NCI-H2196 (cell line): ENCODE results near the gene ATP11B.
A peak's percentile ranks its signal among the peaks of the same experiment; 100 is the strongest.
"Not testable (repeated sequence)": the region's sequence is repeated elsewhere in the genome, so short reads cannot be mapped to it uniquely, and the experiment has no call there.

Experiments used
- DNase-seq: peaks from one replicate; lab custom pipeline; 2025; ENCODE audit not compliant: unreplicated experiment; lab: John Stamatoyannopoulos, UW

ATP11B gene

GRCh38 chr3:182824957-182825356 lies 31.7 kb downstream of the ATP11B start:
- DNase-seq: no peak

GRCh38 chr3:182829761-182830405 lies 36.6 kb downstream of the ATP11B start:
- no peak for DNase-seq

DNA sequence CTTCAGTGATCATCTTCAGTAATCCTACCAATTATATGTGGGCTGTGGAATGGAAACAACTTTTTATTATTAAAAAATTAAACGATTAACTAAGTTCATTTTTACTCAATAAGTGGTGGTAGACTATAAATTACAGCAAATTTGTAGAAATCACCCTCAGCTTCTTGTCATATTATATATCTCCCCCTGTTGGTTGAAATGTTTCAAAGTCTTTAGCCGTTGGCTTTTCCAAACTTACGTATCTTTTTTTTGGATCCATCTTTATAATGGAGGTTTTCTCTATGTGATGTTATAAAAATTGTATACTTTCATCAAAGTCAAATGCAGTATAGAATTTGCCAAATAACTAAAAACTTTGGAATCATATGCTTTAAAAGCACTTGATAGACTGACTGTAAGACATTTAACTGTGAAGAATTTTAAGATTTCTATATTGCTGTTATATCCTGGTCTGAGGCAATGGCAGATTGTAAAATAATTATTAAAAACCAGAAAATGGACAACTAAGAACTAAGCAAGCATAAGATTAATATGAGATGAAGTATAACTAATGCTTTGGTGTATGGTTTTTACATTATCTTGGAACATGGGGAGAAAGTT lies 44.7 kb downstream of the ATP11B start:
- DNase-seq: peak; percentile 29

GRCh38 chr3:182843478-182843877 lies 50.2 kb downstream of the ATP11B start:
- no peak for DNase-seq

DNA sequence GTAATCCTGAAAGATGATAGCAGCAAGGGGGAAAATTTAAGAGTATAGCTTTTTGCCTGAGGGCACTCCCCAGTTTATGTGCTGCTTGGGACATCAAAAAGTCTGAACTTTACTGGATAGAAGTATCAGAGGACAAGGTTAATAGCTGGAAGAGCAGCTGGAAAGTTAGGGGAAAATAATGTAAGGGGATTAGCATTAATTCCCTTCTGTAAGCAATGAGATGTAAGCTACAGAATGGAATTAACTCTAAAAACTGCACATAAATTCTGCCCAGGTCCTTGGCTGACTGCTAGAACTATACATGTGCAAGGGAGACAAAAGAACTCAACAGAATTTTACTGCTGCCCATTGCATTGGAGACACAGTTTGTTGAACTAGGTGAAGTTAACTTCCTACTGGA lies 55.6 kb downstream of the ATP11B start:
- DNase-seq: no peak

GRCh38 chr3:182855076-182855475 lies 61.8 kb downstream of the ATP11B start:
- no peak for DNase-seq

GRCh38 chr3:182861348-182861747 lies 68.0 kb downstream of the ATP11B start:
- no peak for DNase-seq

- DNase-seq: no peak
Measured at GRCh38 chr3:182862159-182862860, 69.0 kb downstream of the ATP11B start.

DNA sequence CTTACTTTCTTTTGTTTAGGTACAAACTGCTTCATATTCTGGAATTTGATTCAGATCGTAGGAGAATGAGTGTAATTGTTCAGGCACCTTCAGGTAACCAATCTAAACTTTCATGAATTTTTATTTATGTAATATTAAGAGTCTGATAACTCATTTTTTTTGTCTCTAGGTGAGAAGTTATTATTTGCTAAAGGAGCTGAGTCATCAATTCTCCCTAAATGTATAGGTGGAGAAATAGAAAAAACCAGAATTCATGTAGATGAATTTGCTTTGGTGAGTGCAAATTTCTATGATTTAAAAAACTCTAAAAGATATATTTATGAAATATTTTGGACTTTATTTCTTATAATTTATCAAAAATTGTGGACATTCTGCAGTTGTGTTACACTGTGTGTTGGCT lies 75.8 kb downstream of the ATP11B start:
- DNase-seq: no peak

GRCh38 chr3:182870917-182871316 lies 77.6 kb downstream of the ATP11B start:
- DNase-seq: not testable (repeated sequence)

- no peak for DNase-seq
Measured at GRCh38 chr3:182879031-182879611, 85.8 kb downstream of the ATP11B start.

DNA sequence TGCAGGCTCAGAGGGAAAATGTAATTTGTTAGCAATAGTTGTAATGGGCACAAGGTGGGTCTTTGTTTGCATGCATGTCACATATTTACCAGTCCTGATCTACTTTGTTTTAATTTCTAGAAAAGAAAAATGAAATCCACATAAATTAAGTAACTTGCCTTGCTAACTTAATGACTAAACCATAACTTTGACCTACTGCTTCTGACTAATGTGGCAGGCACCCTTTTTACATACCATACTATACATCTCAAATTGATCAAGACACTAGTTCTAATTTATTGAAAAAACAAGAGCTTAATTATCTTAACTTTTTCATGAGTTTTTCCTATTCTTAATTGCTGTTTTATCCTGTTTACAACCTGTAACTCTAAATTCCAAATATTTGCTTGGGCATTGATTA lies 93.2 kb downstream of the ATP11B start:
- no peak for DNase-seq

DNA sequence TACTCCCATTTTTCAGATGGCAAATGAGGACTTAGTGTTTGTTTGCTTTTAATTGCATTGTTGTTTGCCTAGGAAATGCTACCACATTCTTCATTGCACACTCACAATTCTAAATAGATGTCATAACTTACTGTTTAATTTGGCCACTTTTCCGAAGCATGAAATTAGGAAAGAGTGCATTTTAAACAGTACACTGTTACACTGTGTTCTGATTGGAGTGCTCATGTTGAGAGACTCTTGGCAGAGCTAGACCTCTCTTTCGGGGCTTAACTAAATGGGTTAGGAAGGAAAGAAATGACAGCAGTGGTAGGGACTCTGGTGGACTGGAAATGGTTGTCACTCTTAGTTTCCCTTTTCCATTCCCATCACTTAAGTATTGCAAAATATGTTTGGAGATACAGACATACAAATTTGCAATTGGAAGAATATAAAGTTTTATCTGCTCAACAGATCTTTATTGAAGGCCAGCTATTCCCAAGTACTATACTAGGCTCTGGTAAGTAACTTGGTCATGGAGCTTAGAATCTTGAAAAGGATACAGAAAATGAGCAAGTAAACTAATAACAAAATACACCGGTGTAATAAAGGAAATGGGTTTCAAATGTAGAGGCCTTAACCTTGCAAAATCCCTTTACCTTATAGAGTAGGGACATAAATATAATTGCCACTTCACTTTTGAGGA lies 96.8 kb downstream of the ATP11B start:
- no peak for DNase-seq

DNA sequence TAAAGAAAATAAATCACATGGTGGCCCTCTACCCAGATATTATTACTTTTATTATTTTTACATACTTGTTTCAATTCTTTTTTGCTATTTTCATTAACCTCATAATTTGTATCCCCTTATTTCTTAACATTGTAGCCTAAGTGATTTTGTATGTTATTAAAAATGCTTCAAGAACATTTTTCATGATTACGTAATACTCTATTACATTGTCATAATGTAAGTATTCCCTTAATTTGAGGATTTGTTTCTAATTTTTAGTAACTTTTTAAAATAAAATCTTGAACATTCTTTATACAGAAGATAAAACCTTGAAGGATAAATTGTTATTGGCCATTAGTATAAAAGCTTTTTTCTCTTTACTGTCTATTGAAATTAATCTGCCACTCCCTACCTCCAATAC lies 98.1 kb downstream of the ATP11B start:
- DNase-seq: no peak

GRCh38 chr3:182892226-182892625 lies 98.9 kb downstream of the ATP11B start:
- DNase-seq: no peak

DNA sequence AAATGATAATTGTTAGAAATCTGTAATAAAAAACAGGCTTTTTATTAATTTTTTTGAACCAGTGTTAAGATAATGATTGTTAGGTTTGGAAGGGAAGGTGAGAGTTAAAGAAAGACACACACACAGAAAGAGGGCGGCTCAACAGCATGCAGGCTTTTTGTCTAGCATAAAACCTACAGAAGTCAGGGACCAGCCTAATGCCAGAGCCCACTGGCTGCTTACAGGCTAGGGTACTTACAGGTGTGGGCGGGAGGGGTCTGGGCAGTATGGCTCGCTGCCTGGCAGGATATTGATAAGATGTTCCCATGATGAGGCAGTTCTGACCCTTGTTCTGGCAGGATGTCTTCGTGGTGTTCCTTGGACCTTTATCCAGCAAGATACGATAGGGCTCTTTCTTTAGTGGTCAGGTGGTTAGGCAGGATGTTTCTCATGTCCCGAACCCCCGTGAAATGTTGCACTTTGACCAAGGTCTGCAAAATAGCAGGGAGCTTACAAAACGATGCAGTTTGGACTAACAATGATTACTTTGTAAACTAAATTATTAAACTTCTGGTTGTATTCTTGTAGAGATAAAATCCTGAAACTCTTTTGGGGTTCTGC lies 102.3 kb downstream of the ATP11B start:
- no peak for DNase-seq

- DNase-seq: no peak
Measured at GRCh38 chr3:182896553-182896952, 103.2 kb downstream of the ATP11B start.

DNA sequence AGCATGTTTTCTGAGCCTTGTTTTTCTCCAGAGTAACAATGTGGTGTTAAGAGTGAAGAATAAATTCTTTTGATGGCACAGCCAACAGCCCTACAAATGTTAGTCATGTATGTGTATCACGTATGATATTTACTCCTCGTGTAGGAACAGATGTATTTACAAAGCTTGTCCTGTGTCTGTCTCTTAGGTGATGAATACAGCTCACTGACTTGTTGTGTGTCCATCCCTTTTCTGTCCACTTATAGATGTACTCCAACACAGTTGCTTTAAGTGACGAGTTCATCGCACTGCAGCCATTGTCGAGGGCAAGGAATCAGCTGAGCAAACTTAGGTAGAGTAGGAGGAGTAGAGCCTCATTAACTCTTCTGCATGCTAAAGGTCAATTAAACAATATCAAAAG lies 108.9 kb downstream of the ATP11B start:
- DNase-seq: no peak

GRCh38 chr3:182904164-182904563 lies 110.9 kb downstream of the ATP11B start:
- no peak for DNase-seq

- DNase-seq: no peak
Measured at GRCh38 chr3:182905623-182906022, 112.3 kb downstream of the ATP11B start.

GRCh38 chr3:182906036-182906435 lies 112.7 kb downstream of the ATP11B start:
- no peak for DNase-seq
